Stimulated activated CD4-positive, alpha-beta T cell treated with anti-CD3 and anti-CD28 coated beads, Interleukin-12 subunit alpha, Interleukin-12 subunit beta, amount 100 ng/mL, for 24 hours (primary cell): ENCODE results near the gene SLC35E3.
"Not testable (repeated sequence)": the region's sequence is repeated elsewhere in the genome, so short reads cannot be mapped to it uniquely, and the experiment has no call there.

Experiments
- DNase-seq, 2 experiments: peaks; one replicate each; pipeline ENCODE4 v3.0.0-alpha.2; 2020; ENCODE audit warnings: low read depth in 2 of 2

The SLC35E3 gene

GRCh38 chr12:68794653-68795251 lies 48.8 kb downstream of the SLC35E3 start:
- DNase-seq, result no peak

GRCh38 chr12:68796399-68796798 lies 50.4 kb downstream of the SLC35E3 start:
- no peak for DNase-seq

GRCh38 chr12:68798882-68799234 lies 52.9 kb downstream of the SLC35E3 start:
- DNase-seq, result no peak

GRCh38 chr12:68800294-68800693 lies 54.3 kb downstream of the SLC35E3 start:
- DNase-seq, result no peak

- DNase-seq, result not testable (repeated sequence)
These were observed 55.1 kb downstream of the SLC35E3 start for GRCh38 chr12:68801124-68801523.

GRCh38 chr12:68802372-68802745 lies 56.4 kb downstream of the SLC35E3 start:
- not testable (repeated sequence) for DNase-seq

- not testable (repeated sequence) for DNase-seq
These were observed 57.1 kb downstream of the SLC35E3 start for GRCh38 chr12:68802911-68803651.

GRCh38 chr12:68803948-68804656 lies 58.1 kb downstream of the SLC35E3 start:
- no peak for DNase-seq

- DNase-seq, result no peak
These were observed 58.9 kb downstream of the SLC35E3 start for GRCh38 chr12:68804657-68805591.

- DNase-seq, result no peak
These were observed 59.7 kb downstream of the SLC35E3 start for GRCh38 chr12:68805592-68806120.

GRCh38 chr12:68806488-68807237 lies 60.7 kb downstream of the SLC35E3 start:
- DNase-seq, result no peak

GRCh38 chr12:68807274-68807575 lies 61.2 kb downstream of the SLC35E3 start:
- DNase-seq, result peak in 1 of 2 experiments; percentile 31

GRCh38 chr12:68807576-68808387 lies 61.8 kb downstream of the SLC35E3 start, which contains the start of gene MDM2:
TSS of gene MDM2 (plus strand) at chr12:68808177. CDS start at chr12:68808478, 301 bp downstream.
- DNase-seq, result peak; percentile 86 to 90

GRCh38 chr12:68808388-68809189 lies 62.6 kb downstream of the SLC35E3 start:
- peak; percentile 29 to 54 for DNase-seq

GRCh38 chr12:68809190-68810026 lies 63.4 kb downstream of the SLC35E3 start:
- DNase-seq, result no peak

- DNase-seq, result not testable (repeated sequence)
These were observed 64.0 kb downstream of the SLC35E3 start for GRCh38 chr12:68810027-68810389.

GRCh38 chr12:68811573-68811972 lies 65.6 kb downstream of the SLC35E3 start:
- DNase-seq, result not testable (repeated sequence)

- DNase-seq, result no peak
These were observed 66.7 kb downstream of the SLC35E3 start for GRCh38 chr12:68812553-68813241.
